Kasumi-1 (cell line): ENCODE results near the gene DCHS2.

ENCODE experiments used
- DNase-seq, 2 experiments: peaks; one replicate each; lab custom pipeline; 2025; lab: John Stamatoyannopoulos, UW

The DCHS2 gene

DNA sequence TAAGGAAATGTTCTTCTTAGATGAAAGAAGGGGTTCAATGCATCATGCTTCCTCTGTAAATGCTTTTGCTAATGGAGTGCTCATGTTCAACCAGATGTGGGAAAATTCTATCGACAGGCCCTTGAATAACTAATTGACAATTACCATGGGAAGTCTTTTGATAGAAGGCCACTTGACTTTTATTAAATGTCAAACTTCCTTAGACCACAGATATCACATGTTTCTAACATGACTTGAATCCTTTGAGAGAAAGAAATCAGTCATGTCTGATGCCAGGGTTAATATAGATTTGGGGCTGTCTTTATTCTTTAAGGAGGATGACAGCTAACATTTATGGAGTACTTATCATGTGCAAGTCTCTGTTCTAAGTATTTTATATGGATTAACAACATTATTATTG is 280.1 kb downstream of the DCHS2 start:
- DNase-seq: no peak

DNA sequence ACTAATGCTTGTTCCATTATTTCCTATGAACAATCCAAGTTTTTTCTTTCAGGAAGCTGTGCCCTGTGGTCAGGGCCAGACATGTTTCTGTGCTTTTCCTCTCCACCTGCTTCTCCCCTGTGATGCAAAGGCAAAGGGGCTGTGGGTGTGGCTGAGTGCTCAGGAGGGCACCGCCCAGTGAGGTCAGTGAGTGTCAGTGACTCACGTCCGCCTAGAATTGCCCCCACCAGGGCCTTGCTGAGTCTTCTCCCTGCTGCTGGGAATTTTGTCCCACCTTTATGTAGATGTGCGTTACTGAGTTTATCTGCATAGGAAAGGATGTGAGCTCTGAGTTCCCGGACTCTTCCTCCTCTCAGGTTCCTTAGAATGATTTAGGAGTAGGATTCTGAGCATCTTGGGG is 283.2 kb downstream of the DCHS2 start:
- no peak for DNase-seq

DNA sequence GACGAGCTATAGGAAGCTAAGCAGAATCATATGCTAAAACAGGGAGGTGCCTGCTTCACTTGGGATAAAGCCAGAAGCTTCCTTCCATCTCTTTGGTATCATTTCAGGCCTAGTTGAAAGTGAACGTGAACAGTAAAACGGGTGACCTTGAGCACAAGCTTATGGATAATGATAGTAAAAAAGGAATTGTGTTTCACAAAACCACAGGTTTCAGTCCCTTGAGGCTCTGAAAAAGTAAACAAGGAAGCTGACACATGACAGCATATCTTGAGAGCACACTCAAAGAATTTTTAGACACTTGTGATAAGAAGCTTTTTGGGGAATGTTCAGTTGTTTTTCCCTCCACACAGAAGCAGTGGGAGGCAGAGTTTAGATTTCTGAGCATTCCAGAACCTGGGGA is 286.1 kb downstream of the DCHS2 start:
- DNase-seq: no peak

DNA sequence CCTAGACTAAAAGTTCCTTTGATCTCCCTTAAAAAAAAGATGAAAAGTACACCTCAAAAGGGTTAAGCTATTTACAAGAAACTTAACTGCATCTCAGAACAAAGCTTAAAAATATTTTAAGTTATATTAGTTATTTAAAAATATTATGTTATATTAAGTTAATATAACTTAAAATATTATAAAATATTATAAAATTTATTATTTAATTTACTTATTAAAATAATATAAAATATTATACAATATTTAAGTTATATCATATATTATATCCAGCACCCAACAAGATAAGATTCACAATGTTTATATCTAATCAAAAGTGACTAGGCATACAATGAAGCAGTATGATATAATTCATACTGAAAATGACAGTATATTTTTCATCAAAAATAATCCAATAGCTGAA is 296.9 kb downstream of the DCHS2 start:
- DNase-seq: no peak

DNA sequence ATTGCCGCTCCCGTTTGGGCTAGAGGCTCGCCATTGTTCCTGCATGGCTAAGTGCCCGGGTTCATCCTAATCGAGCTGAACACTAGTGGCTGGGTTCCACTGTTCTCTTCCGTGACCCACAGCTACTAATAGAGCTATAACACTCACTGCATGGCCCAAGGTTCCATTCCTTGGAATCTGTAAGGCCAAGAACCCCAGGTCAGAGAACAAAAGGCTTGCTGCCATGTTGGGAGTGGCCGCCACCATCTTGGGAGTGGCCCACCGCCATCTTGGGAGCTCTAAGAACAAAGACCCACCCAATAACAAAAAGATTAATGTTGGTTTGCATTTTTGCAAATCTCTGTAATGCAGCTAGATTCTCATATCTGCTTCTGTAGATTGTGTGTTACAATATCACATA is 299.0 kb downstream of the DCHS2 start:
- DNase-seq: no peak

DNA sequence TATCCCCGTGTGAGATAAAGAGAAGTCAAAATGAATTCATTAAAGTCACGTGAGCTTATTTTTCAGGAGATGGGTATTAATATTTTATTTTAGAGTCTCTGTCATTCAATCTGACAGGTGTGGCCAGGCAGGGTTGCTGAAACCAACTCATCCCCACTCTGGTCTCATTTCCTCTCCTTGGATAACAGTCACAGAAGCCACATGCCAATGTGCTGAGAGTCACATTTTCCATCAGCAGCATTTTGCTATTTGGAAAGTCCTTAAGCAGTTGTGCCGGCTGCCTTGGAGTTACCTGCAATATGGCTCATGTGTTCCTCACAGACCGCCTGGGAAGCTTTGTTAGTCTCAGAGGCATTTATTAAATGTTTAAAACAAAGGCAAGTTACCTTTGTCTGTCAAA is 302.3 kb downstream of the DCHS2 start:
- DNase-seq: no peak

DNA sequence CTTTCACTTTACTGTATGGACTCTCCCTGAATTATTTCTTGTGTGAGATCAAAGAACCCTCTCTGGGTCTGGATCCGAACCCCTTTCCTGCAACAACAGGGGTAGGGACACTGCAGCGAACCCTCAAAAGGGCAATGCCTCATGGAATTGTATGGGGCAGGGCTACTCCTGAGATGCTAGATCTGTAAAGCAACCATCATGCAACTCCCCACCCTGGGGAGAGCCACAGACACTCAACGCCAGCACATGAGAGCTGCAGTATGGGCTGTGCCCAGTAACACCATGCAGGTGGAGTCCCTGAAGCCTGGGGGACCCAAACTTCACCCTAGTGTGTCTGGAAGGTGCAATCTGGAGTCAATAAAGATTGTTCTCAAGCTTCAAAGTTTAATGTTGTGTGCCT is 304.7 kb downstream of the DCHS2 start:
- no peak for DNase-seq

DNA sequence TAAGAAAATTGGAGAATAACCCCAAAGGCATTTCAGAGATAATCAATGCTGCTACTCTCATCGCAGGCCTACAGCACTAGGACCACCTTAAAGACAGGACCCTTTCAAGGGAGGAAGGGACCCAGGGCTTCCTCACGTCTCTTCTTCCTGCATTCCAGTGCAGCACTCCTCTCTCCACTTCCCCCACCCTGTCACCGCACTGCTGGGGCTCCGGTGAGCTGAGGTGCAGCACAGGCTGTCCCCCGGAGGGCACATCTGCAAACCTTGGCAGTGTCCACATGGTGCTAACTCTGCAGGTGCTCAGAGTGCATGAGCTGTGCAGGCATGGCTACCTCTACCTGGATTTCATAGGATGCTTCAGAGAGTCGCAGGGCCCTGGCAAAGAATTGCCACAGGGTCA is 305.6 kb downstream of the DCHS2 start:
- no peak for DNase-seq

DNA sequence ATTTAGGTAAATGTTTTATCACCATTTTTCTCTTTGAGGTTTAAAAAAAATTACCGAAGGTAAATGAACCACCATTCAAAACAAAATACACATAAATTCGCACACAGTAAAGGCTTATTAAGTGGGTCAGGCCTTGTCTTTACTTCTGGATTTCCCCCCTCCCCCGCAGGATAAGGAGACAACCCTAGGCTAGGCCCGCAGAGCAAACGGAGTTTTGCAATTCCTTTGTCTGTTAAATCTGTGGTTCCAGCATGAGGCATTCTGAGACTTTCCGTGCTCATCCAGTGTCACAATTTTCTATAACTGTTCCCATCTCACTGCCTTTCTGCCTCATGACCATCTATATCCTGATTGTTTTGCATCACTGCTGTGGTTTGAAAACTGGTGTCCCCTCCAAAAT is 307.4 kb downstream of the DCHS2 start:
- no peak for DNase-seq

DNA sequence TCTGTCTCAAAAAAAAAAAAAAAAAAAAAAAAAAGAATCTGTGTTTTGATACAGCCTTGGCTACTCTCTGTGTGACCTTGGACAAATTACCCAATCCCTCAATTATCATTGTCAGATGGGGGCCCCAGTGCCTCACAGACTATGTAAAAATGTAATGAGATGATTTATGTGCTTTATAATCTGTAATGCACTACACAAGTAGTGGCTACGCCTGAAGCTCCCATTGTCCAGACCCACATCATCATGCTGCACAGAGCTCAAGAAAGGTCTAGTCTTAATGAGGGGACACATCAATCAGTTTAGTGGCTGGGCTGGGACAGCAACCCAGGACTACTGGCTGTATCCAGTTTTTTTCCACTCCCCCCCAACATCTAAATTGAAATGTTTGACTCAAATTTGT is 308.3 kb downstream of the DCHS2 start:
- DNase-seq: no peak
